Posterior vena cava (tissue), 2 donors: Measurements from ENCODE around the gene SLC7A14. TPM values are rescaled to one million over a fixed set of nuclear protein-coding genes. Genes with fewer than 3 reads are reported as not detected.

ENCODE experiments used
- DNase-seq: peaks from one replicate; pipeline ENCODE4 v3.0.0-alpha.2; 2020; ENCODE audit warnings: low spot score
- intact Hi-C, 2 donors: fragments of 100-400 bp; cut with DNase I; formaldehyde crosslinking; loops; one replicate each; pipeline versions ENCODE4 v1.14.1 to v1.14.2; 2022 to 2023
- long read RNA-seq, 2 donors: library from polyadenylated mRNA; unstranded; transcript quantifications; one replicate each; pipeline ENCODE4 v2.0.0, GENCODE V29; 2020 to 2021
- total RNA-seq, 2 donors: library from RNA; stranded (reverse); fragmentation: NEBNext Ultra II Directional; extraction: Animal tissue kit (Norgen Biotek cat#: 25700); gene quantifications; one replicate each; pipeline ENCODE4 v1.2.1, GENCODE V29; 2021
- donor health status: DM: yes; HTN: yes; CAD: no.
- donor health status: DM: yes; HTN: yes; CAD: no.

The SLC7A14 gene
- under 1 TPM in 1 of 2 donors, not detected in 1; 0.05 TPM for total RNA-seq
- long read RNA-seq, donor 1, partial matches to known transcripts: 0 of 1 reads
- long read RNA-seq, donor 1, other reads (novel, unspliced or antisense): 1 of 1 reads
- long read RNA-seq, donor 2: 0 reads

- DNase-seq: no peak
- intact Hi-C loops: no loop called here
Measured at GRCh38 chr3:170585937-170586310, at the start of gene SLC7A14. TSS of gene SLC7A14 (minus strand) at chr3:170586075. CDS start at chr3:170526936, 59,139 bp downstream.

- DNase-seq: no peak
- intact Hi-C loops: no loop called here
Measured at GRCh38 chr3:170635385-170635735, 49.5 kb upstream of the SLC7A14 start.

- intact Hi-C loops: no loop called here
- DNase-seq: no peak
Measured at GRCh38 chr3:170634663-170635384, 48.9 kb upstream of the SLC7A14 start.

- intact Hi-C loops: no loop called here
- no peak for DNase-seq
Measured at GRCh38 chr3:170633573-170633972, 47.7 kb upstream of the SLC7A14 start.

- DNase-seq: no peak
- intact Hi-C loops: no loop called here
Measured at GRCh38 chr3:170632780-170633179, 46.9 kb upstream of the SLC7A14 start.

GRCh38 chr3:170631755-170632488 is 46.0 kb upstream of the SLC7A14 start:
- intact Hi-C loops: no loop called here
- DNase-seq: no peak

- intact Hi-C loops: no loop called here
- no peak for DNase-seq
Measured at GRCh38 chr3:170623524-170623923, 37.6 kb upstream of the SLC7A14 start.

- no peak for DNase-seq
- intact Hi-C loops: no loop called here
Measured at GRCh38 chr3:170622369-170623159, 36.7 kb upstream of the SLC7A14 start.

- DNase-seq: no peak
- intact Hi-C loops: no loop called here
Measured at GRCh38 chr3:170621256-170621655, 35.4 kb upstream of the SLC7A14 start.

GRCh38 chr3:170614214-170614966 is 28.5 kb upstream of the SLC7A14 start:
- no peak for DNase-seq
- intact Hi-C loops: no loop called here

GRCh38 chr3:170611751-170612150 is 25.9 kb upstream of the SLC7A14 start:
- no peak for DNase-seq
- intact Hi-C loops: no loop called here

GRCh38 chr3:170610321-170610884 is 24.5 kb upstream of the SLC7A14 start:
- intact Hi-C loops: no loop called here
- no peak for DNase-seq

GRCh38 chr3:170608475-170608874 is 22.6 kb upstream of the SLC7A14 start:
- intact Hi-C loops: no loop called here
- DNase-seq: no peak

GRCh38 chr3:170606675-170607074 is 20.8 kb upstream of the SLC7A14 start:
- no peak for DNase-seq
- intact Hi-C loops: no loop called here

- intact Hi-C loops: no loop called here
- no peak for DNase-seq
Measured at GRCh38 chr3:170605490-170605889, 19.6 kb upstream of the SLC7A14 start.

- intact Hi-C loops: no loop called here
- no peak for DNase-seq
Measured at GRCh38 chr3:170603770-170604510, 18.1 kb upstream of the SLC7A14 start.

GRCh38 chr3:170602556-170602955 is 16.7 kb upstream of the SLC7A14 start:
- intact Hi-C loops: no loop called here
- no peak for DNase-seq

- DNase-seq: no peak
- intact Hi-C loops: no loop called here
Measured at GRCh38 chr3:170600005-170600624, 14.2 kb upstream of the SLC7A14 start.
